Measurements from ENCODE around the gene CELF4.

The CELF4 gene

GRCh38 chr18:37330173-37330572, 235.4 kb downstream of the CELF4 start:
- DNase-seq: no peak

- DNase-seq: no peak
Observed at GRCh38 chr18:37328946-37329719, 236.5 kb downstream of the CELF4 start.

- peak in 1 of 56 donors; percentile 11 for DNase-seq
Observed at GRCh38 chr18:37327063-37327577, 238.5 kb downstream of the CELF4 start.

GRCh38 chr18:37322492-37323035, 243.0 kb downstream of the CELF4 start:
- DNase-seq: peak in 29 of 56 donors; percentile 10 to 52 (median 23)

- DNase-seq: no peak
Observed at GRCh38 chr18:37321582-37322491, 243.8 kb downstream of the CELF4 start.

- DNase-seq: no peak
Observed at GRCh38 chr18:37320317-37320716, 245.3 kb downstream of the CELF4 start.

- DNase-seq: no peak
Observed at GRCh38 chr18:37318360-37319355, 246.9 kb downstream of the CELF4 start.

GRCh38 chr18:37317486-37317885, 248.1 kb downstream of the CELF4 start:
- no peak for DNase-seq

- DNase-seq: no peak
Observed at GRCh38 chr18:37316468-37316867, 249.1 kb downstream of the CELF4 start.

GRCh38 chr18:37315935-37316334, 249.7 kb downstream of the CELF4 start:
- no peak for DNase-seq

GRCh38 chr18:37314534-37314933, 251.1 kb downstream of the CELF4 start:
- no peak for DNase-seq

GRCh38 chr18:37313624-37314023, 252.0 kb downstream of the CELF4 start:
- DNase-seq: no peak

- no peak for DNase-seq
Observed at GRCh38 chr18:37309861-37310260, 255.7 kb downstream of the CELF4 start.

GRCh38 chr18:37309059-37309458, 256.5 kb downstream of the CELF4 start:
- DNase-seq: peak in 1 of 56 donors; percentile 10

GRCh38 chr18:37307181-37307580, 258.4 kb downstream of the CELF4 start:
- no peak for DNase-seq

- no peak for DNase-seq
Observed at GRCh38 chr18:37306432-37306831, 259.2 kb downstream of the CELF4 start.

- DNase-seq: peak in 3 of 56 donors; percentile 14 to 30 (median 19)
Observed at GRCh38 chr18:37305066-37305465, 260.5 kb downstream of the CELF4 start.

- peak in 14 of 56 donors; percentile 7 to 53 (median 28) for DNase-seq
Observed at GRCh38 chr18:37304012-37304680, 261.5 kb downstream of the CELF4 start.

GRCh38 chr18:37303009-37303408, 262.6 kb downstream of the CELF4 start:
- DNase-seq: no peak

GRCh38 chr18:37302519-37302918, 263.1 kb downstream of the CELF4 start:
- DNase-seq: no peak

Measured in amygdala (tissue), 56 donors.